Trophoblast cell (in vitro differentiated cells and primary cell): Measurements from ENCODE around the gene IRX4.

ENCODE experiments used
- DNase-seq, 2 donors: peaks; one replicate each; pipeline ENCODE4 v3.0.0-alpha.2; 2016
- H2AFZ ChIP-seq: 2 replicates; pipeline ENCODE4 v1.6.1; 2013; ENCODE audit warnings: low read length, moderate library complexity, mild to moderate bottlenecking; ENCODE audit not compliant: insufficient read depth, poor library complexity
- H2AK5ac ChIP-seq: 2 replicates; pipeline ENCODE4 v1.6.1; 2013; ENCODE audit warnings: mild to moderate bottlenecking, low read length
- H2BK120ac ChIP-seq: 2 replicates; pipeline ENCODE4 v1.6.1; 2013; ENCODE audit warnings: low read length, mild to moderate bottlenecking, moderate library complexity; ENCODE audit not compliant: insufficient read depth, poor library complexity
- H2BK12ac ChIP-seq: 2 replicates; pipeline ENCODE4 v1.6.1; 2013; ENCODE audit warnings: mild to moderate bottlenecking, low read length, moderate library complexity
- H2BK5ac ChIP-seq: 2 replicates; pipeline ENCODE4 v1.6.1; 2013; ENCODE audit warnings: low read length, low read depth, moderate library complexity, mild to moderate bottlenecking; ENCODE audit not compliant: poor library complexity
- H3K14ac ChIP-seq: 2 replicates; pipeline ENCODE4 v1.6.1; 2013; ENCODE audit warnings: mild to moderate bottlenecking, low read length
- H3K18ac ChIP-seq: 2 replicates; pipeline ENCODE4 v1.6.1; 2013; ENCODE audit warnings: mild to moderate bottlenecking, low read length
- H3K23ac ChIP-seq: 2 replicates; pipeline ENCODE4 v1.6.1; 2013; ENCODE audit warnings: low read length
- H3K27ac ChIP-seq: 2 replicates; pipeline ENCODE4 v1.5.1; 2013; ENCODE audit warnings: low read depth, mild to moderate bottlenecking, inconsistent platforms, low read length, moderate library complexity
- H3K27me3 ChIP-seq: 2 replicates; pipeline ENCODE4 v1.6.1; 2013; ENCODE audit warnings: inconsistent platforms, mild to moderate bottlenecking, low read length, moderate library complexity; ENCODE audit not compliant: insufficient read depth
- H3K36me3 ChIP-seq, 2 experiments: 1 replicate in 1 of 2; 2 replicates in 1 of 2; pipeline ENCODE4 v1.6.1; 2013; ENCODE audit warnings: low read length in 2 of 2, mild to moderate bottlenecking in 2 of 2, moderate library complexity in 1 of 2; ENCODE audit not compliant: insufficient read depth in 2 of 2, control insufficient read depth in 1 of 2
- H3K4ac ChIP-seq: 2 replicates; pipeline ENCODE4 v1.6.1; 2013; ENCODE audit warnings: low read depth, mild to moderate bottlenecking, low read length, moderate library complexity
- H3K4me1 ChIP-seq, 2 experiments: 1 replicate in 1 of 2; 2 replicates in 1 of 2; pipeline ENCODE4 v1.6.1; 2013; ENCODE audit warnings: low read length in 2 of 2, mild to moderate bottlenecking in 2 of 2, moderate library complexity in 1 of 2; ENCODE audit not compliant: insufficient read depth in 2 of 2, control insufficient read depth in 1 of 2
- H3K4me2 ChIP-seq: 2 replicates; pipeline ENCODE4 v1.6.1; 2013; ENCODE audit warnings: inconsistent platforms, mild to moderate bottlenecking, low read length, moderate library complexity
- H3K4me3 ChIP-seq: 2 replicates; pipeline ENCODE4 v1.5.1; 2013; ENCODE audit warnings: mild to moderate bottlenecking, low read depth, low read length, inconsistent platforms
- H3K79me1 ChIP-seq: one replicate; pipeline ENCODE4 v1.6.1; 2013; ENCODE audit warnings: low read length
- H3K79me2 ChIP-seq: 2 replicates; pipeline ENCODE4 v1.6.1; 2013; ENCODE audit warnings: low read length, mild to moderate bottlenecking; ENCODE audit not compliant: control insufficient read depth, insufficient read depth, poor library complexity
- H3K9ac ChIP-seq: 2 replicates; pipeline ENCODE4 v1.6.1; 2013; ENCODE audit warnings: mild to moderate bottlenecking, low read length
- H3K9me3 ChIP-seq: 2 replicates; pipeline ENCODE4 v1.6.1; 2013; ENCODE audit warnings: low read depth, mild to moderate bottlenecking, control low read depth, inconsistent platforms, low read length; ENCODE audit not compliant: insufficient read depth
- H4K12ac ChIP-seq: 2 replicates; pipeline ENCODE4 v1.6.1; 2013; ENCODE audit warnings: low read depth, mild to moderate bottlenecking, low read length, moderate library complexity
- H4K8ac ChIP-seq: 2 replicates; pipeline ENCODE4 v1.6.1; 2013; ENCODE audit warnings: low read depth, mild to moderate bottlenecking, low read length, moderate library complexity
- H4K91ac ChIP-seq: one replicate; pipeline ENCODE4 v1.6.1; 2013; ENCODE audit warnings: low read depth, mild to moderate bottlenecking, low read length, moderate library complexity
- WGBS: extraction: QIAGEN DNeasy Blood & Tissue Kit; methylation state at CpG from one replicate; pipeline ENCODE4 v1.1.7; 2013; ENCODE audit warnings: missing lambda C conversion rate; ENCODE audit not compliant: insufficient read length, insufficient coverage; ENCODE audit errors: extremely low coverage; 5-methylcytosine and 5-hydroxymethylcytosine counted together

The IRX4 gene

GRCh38 chr5:1896602-1897376, 14.1 kb upstream of the IRX4 start:
- no peak overlapping the region for H2BK12ac ChIP-seq
- H3K4me1 ChIP-seq, result no peaks in the 10 kb centered on the region
- H3K27ac ChIP-seq, result no peak overlapping the region
- no peaks in the 10 kb centered on the region for H3K79me1 ChIP-seq
- no CpG with 5 or more reads among the region's 21 CpGs for WGBS
- H3K4ac ChIP-seq, result no peak overlapping the region
- peaks cover 7% of the 10 kb centered on the region for H3K9me3 ChIP-seq
- no peak overlapping the region for H3K18ac ChIP-seq
- no peak overlapping the region for H3K23ac ChIP-seq
- no peak overlapping the region for H2AFZ ChIP-seq
- H4K91ac ChIP-seq, result no peak overlapping the region
- H3K36me3 ChIP-seq, result no peaks in the 10 kb centered on the region
- H4K12ac ChIP-seq, result no peak overlapping the region
- H3K4me2 ChIP-seq, result no peak overlapping the region
- H3K9ac ChIP-seq, result no peak overlapping the region
- no peak overlapping the region for H2BK5ac ChIP-seq
- peaks cover 4% of the 10 kb centered on the region for H3K27me3 ChIP-seq
- H3K4me3 ChIP-seq, result no peak overlapping the region
- H3K14ac ChIP-seq, result no peak overlapping the region
- H3K79me2 ChIP-seq, result no peaks in the 10 kb centered on the region
- no peak overlapping the region for H2AK5ac ChIP-seq
- DNase-seq, result peak in 1 of 2 donors; percentile 27
- no peak overlapping the region for H2BK120ac ChIP-seq
- no peak overlapping the region for H4K8ac ChIP-seq

- H2BK120ac ChIP-seq, result no peak overlapping the region
- H3K14ac ChIP-seq, result no peak overlapping the region
- no peak overlapping the region for H3K4me3 ChIP-seq
- no peaks in the 10 kb centered on the region for H3K79me2 ChIP-seq
- H3K27me3 ChIP-seq, result peaks cover 4% of the 10 kb centered on the region
- H3K4ac ChIP-seq, result no peak overlapping the region
- no peaks in the 10 kb centered on the region for H3K79me1 ChIP-seq
- no peak overlapping the region for H2AK5ac ChIP-seq
- H3K27ac ChIP-seq, result no peak overlapping the region
- no peak overlapping the region for H2AFZ ChIP-seq
- H2BK5ac ChIP-seq, result no peak overlapping the region
- no peak overlapping the region for H3K9ac ChIP-seq
- no peak overlapping the region for H4K91ac ChIP-seq
- no peaks in the 10 kb centered on the region for H3K4me1 ChIP-seq
- H3K23ac ChIP-seq, result no peak overlapping the region
- DNase-seq, result no peak
- H3K36me3 ChIP-seq, result no peaks in the 10 kb centered on the region
- WGBS, result no CpG with 5 or more reads among the region's 15 CpGs
- H4K12ac ChIP-seq, result no peak overlapping the region
- H3K4me2 ChIP-seq, result no peak overlapping the region
- H3K18ac ChIP-seq, result no peak overlapping the region
- H4K8ac ChIP-seq, result no peak overlapping the region
- no peak overlapping the region for H2BK12ac ChIP-seq
- no peaks in the 10 kb centered on the region for H3K9me3 ChIP-seq
Observed at GRCh38 chr5:1895739-1896420, 13.2 kb upstream of the IRX4 start.

- WGBS, result no CpG with 5 or more reads among the region's 8 CpGs
- H2AFZ ChIP-seq, result no peak overlapping the region
Observed at GRCh38 chr5:1894243-1894642, 11.5 kb upstream of the IRX4 start.

GRCh38 chr5:1893754-1894153, 11.0 kb upstream of the IRX4 start:
- H3K9me3 ChIP-seq, result no peaks in the 10 kb centered on the region
- no peak overlapping the region for H3K27ac ChIP-seq
- no peak overlapping the region for H2BK120ac ChIP-seq
- no peak overlapping the region for H2BK5ac ChIP-seq
- no peak overlapping the region for H3K18ac ChIP-seq
- no peaks in the 10 kb centered on the region for H3K4me1 ChIP-seq
- WGBS, result no CpG with 5 or more reads among the region's 10 CpGs
- H3K4ac ChIP-seq, result no peak overlapping the region
- no peak overlapping the region for H3K4me3 ChIP-seq
- H3K23ac ChIP-seq, result no peak overlapping the region
- no peak for DNase-seq
- no peak overlapping the region for H3K9ac ChIP-seq
- H4K8ac ChIP-seq, result no peak overlapping the region
- H4K91ac ChIP-seq, result no peak overlapping the region
- H3K4me2 ChIP-seq, result no peak overlapping the region
- H2AK5ac ChIP-seq, result no peak overlapping the region
- no peaks in the 10 kb centered on the region for H3K79me2 ChIP-seq
- H3K27me3 ChIP-seq, result peaks cover 11% of the 10 kb centered on the region
- no peaks in the 10 kb centered on the region for H3K79me1 ChIP-seq
- H4K12ac ChIP-seq, result no peak overlapping the region
- H2AFZ ChIP-seq, result no peak overlapping the region
- no peak overlapping the region for H2BK12ac ChIP-seq
- H3K14ac ChIP-seq, result no peak overlapping the region
- no peaks in the 10 kb centered on the region for H3K36me3 ChIP-seq

More at GRCh38 chr5:1894243-1894642, 11.5 kb upstream of the IRX4 start:
- Histone ChIP-seq H3K4me2 (no peak overlapping the region), H3K79me2 (no peaks in the 10 kb centered on the region), H4K12ac (no peak overlapping the region), H3K4me1 (no peaks in the 10 kb centered on the region), H3K18ac (no peak overlapping the region), H2BK12ac (no peak overlapping the region), H3K79me1 (no peaks in the 10 kb centered on the region), H3K23ac (no peak overlapping the region), H2BK120ac (no peak overlapping the region), H2BK5ac (no peak overlapping the region), H3K14ac (no peak overlapping the region), H4K8ac (no peak overlapping the region), H3K9me3 (no peaks in the 10 kb centered on the region), H3K27me3 (peaks cover 9% of the 10 kb centered on the region), H3K4ac (no peak overlapping the region), H3K27ac (no peak overlapping the region), H2AK5ac (no peak overlapping the region), H3K4me3 (no peak overlapping the region), H3K36me3 (no peaks in the 10 kb centered on the region), H4K91ac (no peak overlapping the region), H3K9ac (no peak overlapping the region)
- DNase-seq, result no peak
